ENCODE results near the gene OXLD1.

GRCh38 chr17:81683208-81683583 is 16.8 kb upstream of the OXLD1 start:
- TF ChIP-seq CTCF (IDR thresholded peaks at IDR 0.05) (no peak), POLR2A (IDR thresholded peaks at IDR 0.05) (no peak)
